ENCODE measurements around the gene MRPL51. TPM values are rescaled to one million over a fixed set of nuclear protein-coding genes. Genes with fewer than 3 reads are reported as not detected.

The MRPL51 gene
- total RNA-seq, 1 experiment from 2014 or later, result 137 TPM

DNA sequence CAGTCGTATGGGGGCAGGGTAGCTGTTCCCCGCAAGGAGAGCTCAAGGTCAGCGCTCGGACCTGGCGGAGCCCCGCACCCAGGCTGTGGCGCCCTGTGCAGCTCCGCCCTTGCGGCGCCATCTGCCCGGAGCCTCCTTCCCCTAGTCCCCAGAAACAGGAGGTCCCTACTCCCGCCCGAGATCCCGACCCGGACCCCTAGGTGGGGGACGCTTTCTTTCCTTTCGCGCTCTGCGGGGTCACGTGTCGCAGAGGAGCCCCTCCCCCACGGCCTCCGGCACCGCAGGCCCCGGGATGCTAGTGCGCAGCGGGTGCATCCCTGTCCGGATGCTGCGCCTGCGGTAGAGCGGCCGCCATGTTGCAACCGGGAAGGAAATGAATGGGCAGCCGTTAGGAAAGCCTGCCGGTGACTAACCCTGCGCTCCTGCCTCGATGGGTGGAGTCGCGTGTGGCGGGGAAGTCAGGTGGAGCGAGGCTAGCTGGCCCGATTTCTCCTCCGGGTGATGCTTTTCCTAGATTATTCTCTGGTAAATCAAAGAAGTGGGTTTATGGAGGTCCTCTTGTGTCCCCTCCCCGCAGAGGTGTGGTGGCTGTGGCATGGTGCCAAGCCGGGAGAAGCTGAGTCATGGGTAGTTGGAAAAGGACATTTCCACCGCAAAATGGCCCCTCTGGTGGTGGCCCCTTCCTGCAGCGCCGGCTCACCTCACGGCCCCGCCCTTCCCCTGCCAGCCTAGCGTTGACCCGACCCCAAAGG is 42.1 kb upstream of the MRPL51 start:
- peak; percentile 93 for DNase-seq
- peak overlapping the region; percentile 100 for H3K4me3 ChIP-seq (ENCODE audit: insufficient read depth, low read depth, low read length)
- H3K27me3 ChIP-seq (ENCODE audit: control insufficient read depth, insufficient read depth, low read length), result no peaks in the 10 kb centered on the region
- H3K36me3 ChIP-seq (replicated peaks; ENCODE audit: control insufficient read depth, insufficient read depth, low read length), result peaks cover 49% of the 10 kb centered on the region

DNA sequence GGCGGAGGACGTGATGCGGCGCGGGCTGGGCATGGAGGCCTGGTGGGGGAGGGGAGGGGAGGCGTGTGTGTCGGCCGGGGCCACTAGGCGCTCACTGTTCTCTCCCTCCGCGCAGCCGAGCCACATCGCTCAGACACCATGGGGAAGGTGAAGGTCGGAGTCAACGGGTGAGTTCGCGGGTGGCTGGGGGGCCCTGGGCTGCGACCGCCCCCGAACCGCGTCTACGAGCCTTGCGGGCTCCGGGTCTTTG is 41.6 kb upstream of the MRPL51 start:
- DNase-seq, result no peak
- Histone ChIP-seq H3K4me3 (ENCODE audit: insufficient read depth, low read depth, low read length) (peak overlapping the region; percentile 100), H3K27me3 (ENCODE audit: control insufficient read depth, insufficient read depth, low read length) (no peaks in the 10 kb centered on the region), H3K36me3 (replicated peaks; ENCODE audit: control insufficient read depth, insufficient read depth, low read length) (peaks cover 52% of the 10 kb centered on the region)

- Histone ChIP-seq H3K4me3 (ENCODE audit: insufficient read depth, low read depth, low read length) (peak within 1 kb of the TSS; percentile 100), H3K27me3 (ENCODE audit: control insufficient read depth, insufficient read depth, low read length) (no peaks in the 10 kb centered on the region)
Observed at GRCh38 chr12:6533923-6534694, 41.0 kb upstream of the MRPL51 start, which contains the start of gene GAPDH. Gene GAPDH (plus strand): TSS chr12:6534517. CDS start chr12:6534833, 316 bp downstream.

GRCh38 chr12:6533653-6533922 is 40.5 kb upstream of the MRPL51 start:
- no peaks in the 10 kb centered on the region for H3K27me3 ChIP-seq (ENCODE audit: control insufficient read depth, insufficient read depth, low read length)
- peaks cover 57% of the 10 kb centered on the region for H3K36me3 ChIP-seq (replicated peaks; ENCODE audit: control insufficient read depth, insufficient read depth, low read length)
- peak overlapping the region; percentile 100 for H3K4me3 ChIP-seq (ENCODE audit: insufficient read depth, low read depth, low read length)
- no peak for DNase-seq

More at GRCh38 chr12:6533923-6534694, 41.0 kb upstream of the MRPL51 start, which contains the start of gene GAPDH:
- DNase-seq, result peak; percentile 97
- H3K36me3 ChIP-seq (replicated peaks; ENCODE audit: control insufficient read depth, insufficient read depth, low read length), result peaks cover 56% of the 10 kb centered on the region

GRCh38 chr12:6532927-6533652 is 40.0 kb upstream of the MRPL51 start:
- Histone ChIP-seq H3K36me3 (replicated peaks; ENCODE audit: control insufficient read depth, insufficient read depth, low read length) (peaks cover 57% of the 10 kb centered on the region), H3K4me3 (ENCODE audit: insufficient read depth, low read depth, low read length) (peak overlapping the region; percentile 100), H3K27me3 (ENCODE audit: control insufficient read depth, insufficient read depth, low read length) (no peaks in the 10 kb centered on the region)
- peak; percentile 87 for DNase-seq

GRCh38 chr12:6532051-6532926 is 39.2 kb upstream of the MRPL51 start:
- Histone ChIP-seq H3K27me3 (ENCODE audit: control insufficient read depth, insufficient read depth, low read length) (no peaks in the 10 kb centered on the region), H3K4me3 (ENCODE audit: insufficient read depth, low read depth, low read length) (peak overlapping the region; percentile 100), H3K36me3 (replicated peaks; ENCODE audit: control insufficient read depth, insufficient read depth, low read length) (peaks cover 61% of the 10 kb centered on the region)
- DNase-seq, result peak; percentile 74

GRCh38 chr12:6530576-6531260 is 37.7 kb upstream of the MRPL51 start:
- Histone ChIP-seq H3K36me3 (replicated peaks; ENCODE audit: control insufficient read depth, insufficient read depth, low read length) (peaks cover 61% of the 10 kb centered on the region), H3K27me3 (ENCODE audit: control insufficient read depth, insufficient read depth, low read length) (no peaks in the 10 kb centered on the region), H3K4me3 (ENCODE audit: insufficient read depth, low read depth, low read length) (no peak overlapping the region)
- DNase-seq, result no peak

GRCh38 chr12:6529291-6529737 is 36.3 kb upstream of the MRPL51 start:
- no peak overlapping the region for H3K4me3 ChIP-seq (ENCODE audit: insufficient read depth, low read depth, low read length)
- H3K27me3 ChIP-seq (ENCODE audit: control insufficient read depth, insufficient read depth, low read length), result no peaks in the 10 kb centered on the region
- peaks cover 66% of the 10 kb centered on the region for H3K36me3 ChIP-seq (replicated peaks; ENCODE audit: control insufficient read depth, insufficient read depth, low read length)
- no peak for DNase-seq

GRCh38 chr12:6528539-6529235 is 35.6 kb upstream of the MRPL51 start:
- Histone ChIP-seq H3K36me3 (replicated peaks; ENCODE audit: control insufficient read depth, insufficient read depth, low read length) (peaks cover 72% of the 10 kb centered on the region), H3K27me3 (ENCODE audit: control insufficient read depth, insufficient read depth, low read length) (no peaks in the 10 kb centered on the region), H3K4me3 (ENCODE audit: insufficient read depth, low read depth, low read length) (no peak overlapping the region)
- peak; percentile 47 for DNase-seq

DNA sequence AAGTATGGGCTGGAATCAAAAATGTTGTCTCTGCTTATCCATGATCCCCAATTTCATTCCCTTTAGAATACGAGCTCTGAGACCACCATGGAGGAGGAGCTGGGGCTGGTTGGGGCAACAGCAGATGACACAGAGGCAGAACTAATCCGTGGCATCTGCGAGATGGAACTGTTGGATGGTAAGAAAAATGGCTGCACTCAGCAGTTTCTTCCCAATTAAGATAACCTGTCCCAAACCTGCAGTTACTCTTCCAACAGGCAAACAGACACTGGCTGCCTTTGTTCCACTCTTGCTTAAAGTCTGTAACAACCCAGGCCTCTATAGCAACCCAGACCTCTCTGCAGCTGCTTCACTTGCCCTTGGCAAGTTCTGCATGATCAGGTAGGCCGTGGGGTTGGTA is 34.6 kb upstream of the MRPL51 start:
- H3K27me3 ChIP-seq (ENCODE audit: control insufficient read depth, insufficient read depth, low read length), result no peaks in the 10 kb centered on the region
- no peak overlapping the region for H3K4me3 ChIP-seq (ENCODE audit: insufficient read depth, low read depth, low read length)
- DNase-seq, result no peak
- H3K36me3 ChIP-seq (replicated peaks; ENCODE audit: control insufficient read depth, insufficient read depth, low read length), result peaks cover 78% of the 10 kb centered on the region

- H3K27me3 ChIP-seq (ENCODE audit: control insufficient read depth, insufficient read depth, low read length), result no peaks in the 10 kb centered on the region
- H3K36me3 ChIP-seq (replicated peaks; ENCODE audit: control insufficient read depth, insufficient read depth, low read length), result peaks cover 82% of the 10 kb centered on the region
- H3K4me3 ChIP-seq (ENCODE audit: insufficient read depth, low read depth, low read length), result no peak overlapping the region
- DNase-seq, result no peak
Observed at GRCh38 chr12:6526766-6527525, 33.9 kb upstream of the MRPL51 start.

DNA sequence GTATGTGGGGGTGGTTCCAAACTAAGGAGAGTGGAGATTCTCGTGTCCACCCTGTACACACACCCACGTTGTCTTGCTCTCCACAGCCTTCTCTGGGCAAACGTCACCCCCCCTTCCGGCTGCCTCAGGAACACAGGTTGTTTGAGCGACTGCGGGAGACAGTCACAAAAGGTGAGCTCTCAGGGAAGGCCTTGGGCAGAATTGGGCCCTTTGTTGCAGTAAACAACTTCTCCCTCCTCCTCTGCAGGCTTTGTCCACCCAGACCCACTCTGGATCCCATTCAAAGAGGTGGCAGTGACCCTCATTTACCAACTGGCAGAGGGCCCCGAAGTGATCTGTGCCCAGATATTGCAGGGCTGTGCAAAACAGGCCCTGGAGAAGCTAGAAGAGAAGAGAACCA is 33.1 kb upstream of the MRPL51 start:
- Histone ChIP-seq H3K4me3 (ENCODE audit: insufficient read depth, low read depth, low read length) (no peak overlapping the region), H3K27me3 (ENCODE audit: control insufficient read depth, insufficient read depth, low read length) (no peaks in the 10 kb centered on the region), H3K36me3 (replicated peaks; ENCODE audit: control insufficient read depth, insufficient read depth, low read length) (peaks cover 83% of the 10 kb centered on the region)
- no peak for DNase-seq

- Histone ChIP-seq H3K27me3 (ENCODE audit: control insufficient read depth, insufficient read depth, low read length) (no peaks in the 10 kb centered on the region), H3K36me3 (replicated peaks; ENCODE audit: control insufficient read depth, insufficient read depth, low read length) (peaks cover 79% of the 10 kb centered on the region), H3K4me3 (ENCODE audit: insufficient read depth, low read depth, low read length) (no peak overlapping the region)
- no peak for DNase-seq
Observed at GRCh38 chr12:6524648-6525047, 31.6 kb upstream of the MRPL51 start.
